ENCODE data around the gene JPH3. TPM values are rescaled to one million over a fixed set of nuclear protein-coding genes. Genes with fewer than 3 reads are reported as not detected.
"Not testable (repeated sequence)": the region's sequence is repeated elsewhere in the genome, so short reads cannot be mapped to it uniquely, and the experiment has no call there.

JPH3 gene
- total RNA-seq, 2 donors from 2014 or later: 37.0 to 39.1 TPM

DNA sequence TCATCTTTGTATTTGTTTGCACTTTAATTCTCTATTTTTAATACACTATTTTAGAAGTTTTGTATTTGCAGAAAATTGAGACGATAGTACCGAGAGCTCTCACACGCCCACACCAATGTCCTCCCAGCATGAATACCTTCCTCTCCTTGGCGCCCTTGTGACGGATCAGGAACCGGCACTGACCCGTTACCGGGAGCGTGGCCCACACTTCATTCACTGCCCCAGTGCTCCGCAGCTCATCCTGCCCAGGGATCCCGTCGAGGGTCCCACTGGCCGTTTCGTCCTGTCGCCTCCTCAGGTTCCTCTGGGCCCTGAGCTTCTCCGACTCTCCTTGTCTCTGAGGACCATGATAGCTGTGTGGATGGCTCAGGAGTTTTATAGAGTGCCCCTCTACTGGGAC lies 112.9 kb downstream of the JPH3 start:
- Histone ChIP-seq H3K27ac (ENCODE audit: low read depth, low read length) (no peak overlapping the region), H3K4me1 (ENCODE audit: control insufficient read depth, insufficient read depth, low read length) (no peaks in the 10 kb centered on the region), H3K9ac (ENCODE audit: extremely low read depth, low read length, poor library complexity, severe bottlenecking) (no peak overlapping the region), H3K27me3 (ENCODE audit: control insufficient read depth, insufficient read depth, low read length, poor library complexity, severe bottlenecking) (no peaks in the 10 kb centered on the region), H3K36me3 (ENCODE audit: control insufficient read depth, insufficient read depth, low read length) (peaks cover 44% of the 10 kb centered on the region), H3K9me3 (ENCODE audit: control insufficient read depth, low read length) (no peaks in the 10 kb centered on the region), H3K4me3 (ENCODE audit: low read length) (no peak overlapping the region)
- H3K4me3 Mint-ChIP-seq: no peak overlapping the region
- DNase-seq: no peak
- TF ChIP-seq, protein P1, sequence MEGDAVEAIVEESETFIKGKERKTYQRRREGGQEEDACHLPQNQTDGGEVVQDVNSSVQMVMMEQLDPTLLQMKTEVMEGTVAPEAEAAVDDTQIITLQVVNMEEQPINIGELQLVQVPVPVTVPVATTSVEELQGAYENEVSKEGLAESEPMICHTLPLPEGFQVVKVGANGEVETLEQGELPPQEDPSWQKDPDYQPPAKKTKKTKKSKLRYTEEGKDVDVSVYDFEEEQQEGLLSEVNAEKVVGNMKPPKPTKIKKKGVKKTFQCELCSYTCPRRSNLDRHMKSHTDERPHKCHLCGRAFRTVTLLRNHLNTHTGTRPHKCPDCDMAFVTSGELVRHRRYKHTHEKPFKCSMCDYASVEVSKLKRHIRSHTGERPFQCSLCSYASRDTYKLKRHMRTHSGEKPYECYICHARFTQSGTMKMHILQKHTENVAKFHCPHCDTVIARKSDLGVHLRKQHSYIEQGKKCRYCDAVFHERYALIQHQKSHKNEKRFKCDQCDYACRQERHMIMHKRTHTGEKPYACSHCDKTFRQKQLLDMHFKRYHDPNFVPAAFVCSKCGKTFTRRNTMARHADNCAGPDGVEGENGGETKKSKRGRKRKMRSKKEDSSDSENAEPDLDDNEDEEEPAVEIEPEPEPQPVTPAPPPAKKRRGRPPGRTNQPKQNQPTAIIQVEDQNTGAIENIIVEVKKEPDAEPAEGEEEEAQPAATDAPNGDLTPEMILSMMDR (conservative IDR thresholded peaks at IDR 0.05): no peak
- H3K27ac Mint-ChIP-seq: no peak overlapping the region
- WGBS, 2 experiments (ENCODE audit: insufficient coverage in 1 of 2, insufficient read length in 1 of 2): 95 to 98% methylated on average over 15 to 16 of the region's 16 CpGs
- H3K9me3 Mint-ChIP-seq: peaks cover 7% of the 10 kb centered on the region
- H3K4me1 Mint-ChIP-seq: no peaks in the 10 kb centered on the region
- peaks cover 61% of the 10 kb centered on the region for H3K36me3 Mint-ChIP-seq (ENCODE audit: low read depth)
- H3K27me3 Mint-ChIP-seq (ENCODE audit: insufficient read depth): no peaks in the 10 kb centered on the region

DNA sequence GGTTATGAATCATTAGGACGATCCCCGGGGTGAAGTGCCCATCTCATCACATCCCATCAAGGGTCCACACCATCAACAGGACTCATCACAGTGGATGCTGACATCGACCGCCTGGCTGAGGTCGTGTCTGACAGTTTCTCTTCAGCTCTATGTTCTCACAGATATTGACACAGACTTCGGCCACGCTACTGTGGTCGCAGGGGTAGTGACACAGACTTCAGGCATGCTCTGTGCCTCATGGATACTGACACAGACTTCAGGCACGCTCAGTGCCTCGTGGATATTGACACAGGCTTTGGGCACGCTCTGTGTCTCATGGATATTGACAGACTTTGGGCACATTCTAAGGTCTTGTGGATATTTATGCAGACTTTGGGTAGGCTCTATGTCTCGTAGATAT lies 113.3 kb downstream of the JPH3 start:
- Mint-ChIP-seq H3K9me3 (peaks cover 7% of the 10 kb centered on the region), H3K4me3 (no peak overlapping the region), H3K27me3 (ENCODE audit: insufficient read depth) (no peaks in the 10 kb centered on the region), H3K27ac (no peak overlapping the region), H3K36me3 (ENCODE audit: low read depth) (peaks cover 60% of the 10 kb centered on the region), H3K4me1 (no peaks in the 10 kb centered on the region)
- no peak overlapping the region for H3K4me3 ChIP-seq (ENCODE audit: low read length)
- H3K9me3 ChIP-seq (ENCODE audit: control insufficient read depth, low read length): no peaks in the 10 kb centered on the region
- H3K27ac ChIP-seq (ENCODE audit: low read depth, low read length): no peak overlapping the region
- TF ChIP-seq, protein P1 (conservative IDR thresholded peaks at IDR 0.05): no peak
- H3K9ac ChIP-seq (ENCODE audit: extremely low read depth, low read length, poor library complexity, severe bottlenecking): no peak overlapping the region
- 95 to 96% methylated on average over 10 to 12 of the region's 12 CpGs for WGBS, 2 experiments (ENCODE audit: insufficient coverage in 1 of 2, insufficient read length in 1 of 2)
- H3K36me3 ChIP-seq (ENCODE audit: control insufficient read depth, insufficient read depth, low read length): peaks cover 44% of the 10 kb centered on the region
- no peak for DNase-seq
- no peaks in the 10 kb centered on the region for H3K4me1 ChIP-seq (ENCODE audit: control insufficient read depth, insufficient read depth, low read length)
- H3K27me3 ChIP-seq (ENCODE audit: control insufficient read depth, insufficient read depth, low read length, poor library complexity, severe bottlenecking): no peaks in the 10 kb centered on the region

DNA sequence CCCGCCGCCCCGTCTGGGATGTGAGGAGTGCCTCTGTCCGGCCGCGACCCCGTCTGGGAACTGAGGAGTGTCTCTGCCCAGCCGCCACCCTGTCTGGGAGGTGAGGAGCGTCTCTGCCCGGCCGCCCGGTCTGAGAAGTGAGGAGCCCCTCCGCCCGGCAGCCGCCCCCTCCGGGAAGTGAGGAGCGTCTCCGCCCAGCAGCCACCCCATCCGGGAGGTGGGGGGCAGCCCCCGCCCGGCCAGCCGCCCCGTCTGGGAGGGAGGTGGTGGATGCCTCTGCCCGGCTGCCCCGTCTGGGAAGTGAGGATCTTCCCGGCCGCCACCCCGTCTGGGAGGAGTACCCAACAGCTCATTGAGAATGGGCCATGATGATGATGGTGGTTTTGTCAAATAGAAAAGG lies 116.5 kb downstream of the JPH3 start:
- H3K27me3 Mint-ChIP-seq (ENCODE audit: insufficient read depth); H3K9me3 Mint-ChIP-seq; H3K4me1 ChIP-seq (ENCODE audit: control insufficient read depth, insufficient read depth, low read length); H3K27ac Mint-ChIP-seq; H3K4me3 Mint-ChIP-seq; H3K4me3 ChIP-seq (ENCODE audit: low read length); H3K27ac ChIP-seq (ENCODE audit: low read depth, low read length); H3K9ac ChIP-seq (ENCODE audit: extremely low read depth, low read length, poor library complexity, severe bottlenecking); DNase-seq; H3K9me3 ChIP-seq (ENCODE audit: control insufficient read depth, low read length); H3K27me3 ChIP-seq (ENCODE audit: control insufficient read depth, insufficient read depth, low read length, poor library complexity, severe bottlenecking); H3K4me1 Mint-ChIP-seq: not testable (repeated sequence)
- peaks cover 76% of the 10 kb centered on the region for H3K36me3 Mint-ChIP-seq (ENCODE audit: low read depth)
- 93 to 100% methylated on average over 5 to 28 of the region's 28 CpGs for WGBS, 2 experiments (ENCODE audit: insufficient coverage in 1 of 2, insufficient read length in 1 of 2)
- peaks cover 48% of the 10 kb centered on the region for H3K36me3 ChIP-seq (ENCODE audit: control insufficient read depth, insufficient read depth, low read length)

DNA sequence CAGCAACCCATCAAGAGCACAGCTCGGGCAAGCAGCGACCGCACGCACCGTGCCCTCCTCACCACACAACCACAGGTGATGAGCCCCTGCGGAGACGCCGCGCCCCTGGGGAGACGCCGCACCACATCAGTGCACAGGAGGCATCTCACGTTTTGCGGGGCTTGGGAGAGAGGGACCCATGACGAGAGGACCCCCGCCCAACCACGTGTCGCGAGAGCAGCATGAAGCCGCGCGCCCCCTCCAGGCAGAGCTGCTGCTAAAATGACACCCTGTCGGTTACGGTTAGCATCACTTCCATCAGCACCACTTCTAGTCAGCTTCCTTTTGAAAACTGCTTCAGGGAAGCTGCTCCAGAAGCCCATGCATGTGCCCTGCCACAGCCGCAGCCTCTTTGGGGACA lies 118.1 kb downstream of the JPH3 start:
- no peak overlapping the region for H3K27ac ChIP-seq (ENCODE audit: low read depth, low read length)
- H3K36me3 ChIP-seq (ENCODE audit: control insufficient read depth, insufficient read depth, low read length): peaks cover 47% of the 10 kb centered on the region
- H3K36me3 Mint-ChIP-seq (ENCODE audit: low read depth): peaks cover 79% of the 10 kb centered on the region
- no peaks in the 10 kb centered on the region for H3K27me3 ChIP-seq (ENCODE audit: control insufficient read depth, insufficient read depth, low read length, poor library complexity, severe bottlenecking)
- WGBS, 2 experiments (ENCODE audit: insufficient coverage in 1 of 2, insufficient read length in 1 of 2): 95 to 100% methylated on average over 11 to 24 of the region's 24 CpGs
- no peak for DNase-seq
- no peaks in the 10 kb centered on the region for H3K4me1 ChIP-seq (ENCODE audit: control insufficient read depth, insufficient read depth, low read length)
- H3K4me3 ChIP-seq (ENCODE audit: low read length): no peak overlapping the region
- no peaks in the 10 kb centered on the region for H3K4me1 Mint-ChIP-seq
- TF ChIP-seq, protein P1 (conservative IDR thresholded peaks at IDR 0.05): no peak
- H3K9me3 Mint-ChIP-seq: peaks cover 7% of the 10 kb centered on the region
- H3K9ac ChIP-seq (ENCODE audit: extremely low read depth, low read length, poor library complexity, severe bottlenecking): no peak overlapping the region
- H3K27me3 Mint-ChIP-seq (ENCODE audit: insufficient read depth): no peaks in the 10 kb centered on the region
- no peak overlapping the region for H3K27ac Mint-ChIP-seq
- no peaks in the 10 kb centered on the region for H3K9me3 ChIP-seq (ENCODE audit: control insufficient read depth, low read length)
- H3K4me3 Mint-ChIP-seq: no peak overlapping the region

Data from endodermal cell (in vitro differentiated cells).